Vagina (tissue), 2 donors: ENCODE data around the gene FBXO21. TPM values are rescaled to one million over a fixed set of nuclear protein-coding genes. Genes with fewer than 3 reads are reported as not detected.

Experiments
- DNase-seq, 2 donors: peaks; one replicate each; pipeline ENCODE4 v3.0.0-alpha.2; 2017; ENCODE audit errors: extremely low spot score in 2 of 2
- H3K27ac ChIP-seq: fragments of 200-600 bp; sonication (generic); one replicate; pipeline ENCODE4 v1.5.1; 2019
- H3K27me3 ChIP-seq: fragments of 200-600 bp; sonication (generic); one replicate; pipeline ENCODE4 v1.5.1; 2019
- H3K36me3 ChIP-seq, 2 donors: fragments of 200-600 bp; sonication (generic); one replicate each; pipeline ENCODE4 v1.5.1; 2017 to 2019
- H3K4me1 ChIP-seq: fragments of 200-600 bp; sonication (generic); one replicate; pipeline ENCODE4 v1.5.1; 2019
- H3K4me3 ChIP-seq, 2 donors: fragments of 200-600 bp; sonication (generic); 1 replicate in 1 of 2; 2 replicates in 1 of 2; pipeline ENCODE4 v1.5.1; 2016 to 2019
- H3K9me3 ChIP-seq: fragments of 200-600 bp; sonication (generic); one replicate; pipeline ENCODE4 v1.5.1; 2019
- CTCF ChIP-seq, 3 experiments: fragments of 450-650 bp in 2 of 3; fragments of 200-600 bp in 1 of 3; sonication (generic) in 1 of 3; IDR thresholded peaks; one replicate each; pipeline ENCODE4 v1.5.1; 2017 to 2019; ENCODE audit warnings: antibody characterized with exemption in 3 of 3, mild to moderate bottlenecking in 2 of 3, moderate library complexity in 2 of 3
- POLR2A ChIP-seq, 2 donors: fragments of 450-650 bp; IDR thresholded peaks; one replicate each; pipeline ENCODE4 v1.6.1; 2017; ENCODE audit warnings: antibody characterized with exemption in 2 of 2, mild to moderate bottlenecking in 2 of 2, moderate library complexity in 2 of 2
- POLR2AphosphoS5 ChIP-seq, 2 donors: sonication (generic); formaldehyde crosslinking; IDR thresholded peaks; one replicate each; pipeline ENCODE4 v1.9.0; 2017; ENCODE audit warnings: antibody characterized with exemption in 2 of 2, mild to moderate bottlenecking in 2 of 2, low read depth in 1 of 2; ENCODE audit not compliant: insufficient read depth in 1 of 2
- intact Hi-C: fragments of 100-400 bp; cut with DNase I; formaldehyde crosslinking; loops from one replicate; pipeline ENCODE4 v1.15.1; 2023
- total RNA-seq: library from RNA; depleted of rRNA; stranded (reverse); fragments of >200 nt; gene quantifications from one replicate; pipeline ENCODE4 v1.2.3, GENCODE V29; 2016

The FBXO21 gene
- total RNA-seq, 1 donor from 2014 or later, result 62.4 TPM

- no peak for DNase-seq
- peaks cover 0 to 12% of the 10 kb centered on the region in 2 donors for H3K36me3 ChIP-seq
- H3K27me3 ChIP-seq, result no peaks in the 10 kb centered on the region
- no peaks in the 10 kb centered on the region for H3K9me3 ChIP-seq
- intact Hi-C loops, result loop anchor here (10.0 kb wide), 1 partner anchor 116 kb away; no protein-coding TSS in a partner anchor
- H3K4me1 ChIP-seq, result no peaks in the 10 kb centered on the region
- no peak overlapping the region for H3K27ac ChIP-seq
- H3K4me3 ChIP-seq, result no peak overlapping the region
- TF ChIP-seq POLR2AphosphoS5 (IDR thresholded peaks at IDR 0.05; ENCODE audit: insufficient read depth in 1 of 2, low read depth in 1 of 2) (no peak), CTCF (IDR thresholded peaks at IDR 0.05) (no peak), POLR2A (IDR thresholded peaks at IDR 0.05) (no peak)
These were observed 49.0 kb downstream of the FBXO21 start for GRCh38 chr12:117141097-117141898.

GRCh38 chr12:117140397-117141096, 49.7 kb downstream of the FBXO21 start:
- H3K27me3 ChIP-seq, result no peaks in the 10 kb centered on the region
- no peaks in the 10 kb centered on the region for H3K9me3 ChIP-seq
- no peak for TF ChIP-seq CTCF (IDR thresholded peaks at IDR 0.05)
- TF ChIP-seq POLR2A (IDR thresholded peaks at IDR 0.05), result no peak
- no peak for TF ChIP-seq POLR2AphosphoS5 (IDR thresholded peaks at IDR 0.05; ENCODE audit: insufficient read depth in 1 of 2, low read depth in 1 of 2)
- no peak overlapping the region for H3K4me3 ChIP-seq
- peaks cover 0 to 7% of the 10 kb centered on the region in 2 donors for H3K36me3 ChIP-seq
- DNase-seq, result no peak
- H3K4me1 ChIP-seq, result no peaks in the 10 kb centered on the region
- H3K27ac ChIP-seq, result no peak overlapping the region
- intact Hi-C loops, result loop anchor here (10.0 kb wide), 1 partner anchor 116 kb away; no protein-coding TSS in a partner anchor

- Histone ChIP-seq H3K27me3 (no peaks in the 10 kb centered on the region), H3K27ac (no peak overlapping the region), H3K9me3 (no peaks in the 10 kb centered on the region), H3K4me3 (no peak overlapping the region), H3K4me1 (no peaks in the 10 kb centered on the region), H3K36me3 (no peaks in the 10 kb centered on the region)
- TF ChIP-seq POLR2AphosphoS5 (IDR thresholded peaks at IDR 0.05; ENCODE audit: insufficient read depth in 1 of 2, low read depth in 1 of 2), result no peak
- TF ChIP-seq POLR2A (IDR thresholded peaks at IDR 0.05), result no peak
- intact Hi-C loops, result no loop called here
- DNase-seq, result no peak
These were observed 51.1 kb downstream of the FBXO21 start for GRCh38 chr12:117139025-117139717.

- TF ChIP-seq POLR2A (IDR thresholded peaks at IDR 0.05) (no peak), POLR2AphosphoS5 (IDR thresholded peaks at IDR 0.05; ENCODE audit: insufficient read depth in 1 of 2, low read depth in 1 of 2) (no peak), CTCF (IDR thresholded peaks at IDR 0.05) (no peak)
- intact Hi-C loops, result no loop called here
These were observed 55.5 kb downstream of the FBXO21 start for GRCh38 chr12:117134721-117135120.

GRCh38 chr12:117134059-117134458, 56.2 kb downstream of the FBXO21 start:
- Histone ChIP-seq H3K27me3 (no peaks in the 10 kb centered on the region), H3K4me3 (no peak overlapping the region), H3K27ac (no peak overlapping the region), H3K36me3 (no peaks in the 10 kb centered on the region), H3K9me3 (no peaks in the 10 kb centered on the region), H3K4me1 (no peaks in the 10 kb centered on the region)
- TF ChIP-seq CTCF (IDR thresholded peaks at IDR 0.05), result no peak
- no peak for TF ChIP-seq POLR2AphosphoS5 (IDR thresholded peaks at IDR 0.05; ENCODE audit: insufficient read depth in 1 of 2, low read depth in 1 of 2)
- no peak for TF ChIP-seq POLR2A (IDR thresholded peaks at IDR 0.05)
- no peak for DNase-seq
- intact Hi-C loops, result no loop called here

More at GRCh38 chr12:117134721-117135120, 55.5 kb downstream of the FBXO21 start:
- Histone ChIP-seq H3K9me3 (no peaks in the 10 kb centered on the region), H3K4me1 (no peaks in the 10 kb centered on the region), H3K27me3 (no peaks in the 10 kb centered on the region), H3K4me3 (no peak overlapping the region), H3K36me3 (no peaks in the 10 kb centered on the region), H3K27ac (no peak overlapping the region)
- no peak for DNase-seq
